Activated CD4-positive, alpha-beta T cell treated with anti-CD3 and anti-CD28 coated beads, Interleukin-2, amount 50 U/mL, for 24 hours (primary cell): ENCODE results near the gene OR11A1.

Experiments
- DNase-seq, 2 donors: peaks; one replicate each; pipeline ENCODE4 v3.0.0-alpha.2; 2020; ENCODE audit warnings: low read depth in 1 of 2, low spot score in 1 of 2

Gene OR11A1

DNA sequence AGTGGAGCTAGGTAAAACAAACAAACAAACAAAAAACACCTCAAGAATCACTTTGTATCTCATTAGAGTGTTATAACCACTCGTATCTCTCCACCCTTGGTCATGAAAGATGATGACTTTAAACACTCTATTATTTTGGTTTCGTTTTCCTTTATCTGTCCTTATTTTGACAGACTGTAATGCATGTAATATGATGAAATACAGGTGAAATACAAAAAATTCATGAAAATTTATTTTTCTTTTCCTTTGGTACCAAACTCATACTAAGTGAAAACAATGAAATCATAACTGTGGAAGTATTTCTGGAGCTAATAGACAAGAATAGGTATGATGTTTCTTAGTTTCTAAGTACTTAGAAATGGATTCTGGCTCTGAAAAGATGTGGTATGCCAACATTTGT, 57.3 kb downstream of the OR11A1 start:
- no peak for DNase-seq

DNA sequence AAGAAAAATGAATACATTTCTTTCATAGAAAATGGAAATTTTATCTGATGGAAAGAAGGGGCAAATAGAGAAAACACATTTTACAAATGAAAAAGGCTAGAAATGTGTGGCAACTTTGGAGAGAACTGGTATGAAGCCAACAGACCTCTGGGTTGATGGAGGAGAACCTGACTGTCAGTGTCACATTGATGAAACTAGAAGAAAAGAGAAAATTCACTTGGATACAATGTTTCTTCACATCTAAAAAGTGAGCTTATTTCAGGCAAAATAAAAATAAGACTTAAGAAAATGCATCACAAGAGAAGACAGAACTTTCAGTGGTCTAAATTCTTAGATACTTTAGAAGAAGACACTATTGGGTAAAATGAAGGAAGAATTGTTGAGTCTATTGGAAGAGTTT, 61.5 kb downstream of the OR11A1 start, which contains the start of gene OR12D2:
Gene OR12D2, plus strand, starts transcription at position 301 of the 400 bp plus-strand sequence. CDS start 1,069 bp downstream, outside the sequence.
- no peak for DNase-seq

DNA sequence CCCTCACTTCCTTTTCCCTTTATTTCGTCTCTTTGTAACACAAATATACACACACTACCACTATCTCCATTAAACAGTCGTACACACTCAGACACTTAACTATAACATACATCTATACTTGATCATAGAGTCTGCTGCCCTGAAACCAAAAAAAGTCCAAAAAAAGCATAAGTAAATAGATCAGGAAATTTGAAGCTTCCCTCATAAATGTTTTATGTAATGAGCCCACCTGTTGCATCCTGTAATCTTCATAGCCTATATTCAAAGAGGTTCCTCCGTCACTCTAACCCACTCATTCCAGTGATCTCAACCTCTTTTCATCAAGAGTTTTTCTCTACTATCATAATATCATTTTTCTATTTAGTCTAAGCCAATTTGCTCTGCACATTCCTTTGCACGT, 68.3 kb downstream of the OR11A1 start:
- no peak for DNase-seq

DNA sequence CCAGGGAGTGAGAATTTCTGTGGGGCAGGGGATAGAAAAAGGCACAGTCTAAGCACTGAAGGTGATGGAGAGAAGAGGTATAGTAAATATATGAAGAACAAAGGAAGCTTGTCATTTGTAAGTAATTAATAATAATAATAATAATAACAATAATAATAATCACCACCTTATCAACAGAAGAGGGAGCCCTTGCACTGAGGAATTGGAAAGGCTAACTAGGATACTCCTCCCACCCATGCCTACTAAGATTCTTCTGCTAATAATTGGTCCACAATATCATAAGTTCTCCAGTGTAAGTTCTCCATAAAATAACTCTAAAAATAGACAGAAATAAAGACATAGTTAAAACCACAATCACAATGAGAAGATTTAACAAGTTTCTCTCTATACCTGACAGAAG, 80.9 kb downstream of the OR11A1 start:
- DNase-seq: no peak
